BLaER1 (cell line): ENCODE results near the gene TBC1D16.

Source experiments
- H3K27ac ChIP-seq: shearing (Covaris generic); formaldehyde crosslinking; 2 replicates; pipeline ENCODE4 v1.8.1; 2022
- H3K27me3 ChIP-seq: shearing (Covaris generic); formaldehyde crosslinking; 2 replicates; pipeline ENCODE4 v1.8.1; 2022
- H3K36me3 ChIP-seq: shearing (Covaris generic); formaldehyde crosslinking; 2 replicates; pipeline ENCODE4 v1.8.1; 2022
- H3K4me1 ChIP-seq: shearing (Covaris generic); formaldehyde crosslinking; 2 replicates; pipeline ENCODE4 v1.8.1; 2022
- H3K4me2 ChIP-seq: shearing (Covaris generic); formaldehyde crosslinking; 2 replicates; pipeline ENCODE4 v1.8.1; 2022
- H3K4me3 ChIP-seq: shearing (Covaris generic); formaldehyde crosslinking; 2 replicates; pipeline ENCODE4 v1.8.1; 2022
- H3K9ac ChIP-seq: shearing (Covaris generic); formaldehyde crosslinking; 2 replicates; pipeline ENCODE4 v1.8.1; 2022
- H3K9me3 ChIP-seq: shearing (Covaris generic); formaldehyde crosslinking; 2 replicates; pipeline ENCODE4 v1.8.1; 2022
- H4K20me1 ChIP-seq: shearing (Covaris generic); formaldehyde crosslinking; 2 replicates; pipeline ENCODE4 v1.8.1; 2022
- Cebpa-rat ChIP-seq: shearing (Covaris generic); IDR thresholded peaks from 2 replicates; pipeline ENCODE4 v1.8.1; 2022

The TBC1D16 gene

GRCh38 chr17:79930062-79930876 lies 105.4 kb downstream of the TBC1D16 start:
- TF ChIP-seq Cebpa-rat = no peak
- Histone ChIP-seq H3K9ac (no peak overlapping the region), H3K27ac (no peak overlapping the region), H3K27me3 (peaks cover 50% of the 10 kb centered on the region), H3K4me1 (peaks cover 81% of the 10 kb centered on the region), H3K9me3 (no peaks in the 10 kb centered on the region), H3K4me2 (peak overlapping the region; percentile 73), H3K4me3 (peak overlapping the region; percentile 50; the same call in 1 of the 2 replicates), H3K36me3 (no peaks in the 10 kb centered on the region), H4K20me1 (peaks cover 21% of the 10 kb centered on the region)

- TF ChIP-seq Cebpa-rat = no peak
- H3K27ac ChIP-seq = no peak overlapping the region
- H3K9ac ChIP-seq = no peak overlapping the region
- H3K36me3 ChIP-seq = no peaks in the 10 kb centered on the region
- peaks cover 14% of the 10 kb centered on the region for H4K20me1 ChIP-seq
- H3K4me2 ChIP-seq = no peak overlapping the region; the same call in 1 of the 2 replicates
- H3K27me3 ChIP-seq = peaks cover 50% of the 10 kb centered on the region
- H3K9me3 ChIP-seq = no peaks in the 10 kb centered on the region
- H3K4me3 ChIP-seq = no peak overlapping the region
- peaks cover 76% of the 10 kb centered on the region for H3K4me1 ChIP-seq
Measured at GRCh38 chr17:79929257-79930061, 106.2 kb downstream of the TBC1D16 start.

- Histone ChIP-seq H4K20me1 (peaks cover 6% of the 10 kb centered on the region; the same call in 1 of the 2 replicates), H3K4me1 (peaks cover 68% of the 10 kb centered on the region), H3K27ac (no peak overlapping the region), H3K27me3 (peaks cover 48% of the 10 kb centered on the region), H3K4me2 (peak overlapping the region; percentile 58), H3K36me3 (no peaks in the 10 kb centered on the region), H3K9me3 (no peaks in the 10 kb centered on the region), H3K4me3 (0 out of 2 replicates have a peak overlapping the region, but pooled peaks have one; percentile 14), H3K9ac (no peak overlapping the region)
- TF ChIP-seq Cebpa-rat = no peak
Measured at GRCh38 chr17:79928502-79929256, 107.0 kb downstream of the TBC1D16 start.

- Histone ChIP-seq H3K27ac (no peak overlapping the region), H4K20me1 (no peaks in the 10 kb centered on the region; the same call in 1 of the 2 replicates), H3K36me3 (no peaks in the 10 kb centered on the region), H3K4me2 (peak overlapping the region; percentile 58), H3K4me1 (peaks cover 61% of the 10 kb centered on the region), H3K9ac (no peak overlapping the region), H3K4me3 (no peak overlapping the region), H3K27me3 (peaks cover 47% of the 10 kb centered on the region), H3K9me3 (no peaks in the 10 kb centered on the region)
- no peak for TF ChIP-seq Cebpa-rat
Measured at GRCh38 chr17:79927688-79928501, 107.8 kb downstream of the TBC1D16 start.

- H3K27ac ChIP-seq = no peak overlapping the region
- no peak for TF ChIP-seq Cebpa-rat
- H3K4me2 ChIP-seq = no peak overlapping the region
- peaks cover 56% of the 10 kb centered on the region for H3K4me1 ChIP-seq
- H3K9ac ChIP-seq = no peak overlapping the region
- no peak overlapping the region for H3K4me3 ChIP-seq
- peaks cover 45% of the 10 kb centered on the region for H3K27me3 ChIP-seq
- no peaks in the 10 kb centered on the region for H3K36me3 ChIP-seq
- no peaks in the 10 kb centered on the region for H3K9me3 ChIP-seq
- H4K20me1 ChIP-seq = no peaks in the 10 kb centered on the region; the same call in 1 of the 2 replicates
Measured at GRCh38 chr17:79927136-79927661, 108.5 kb downstream of the TBC1D16 start.

- no peak overlapping the region for H3K9ac ChIP-seq
- H4K20me1 ChIP-seq = no peaks in the 10 kb centered on the region; the same call in 1 of the 2 replicates
- no peaks in the 10 kb centered on the region for H3K36me3 ChIP-seq
- no peak for TF ChIP-seq Cebpa-rat
- H3K27ac ChIP-seq = no peak overlapping the region
- H3K9me3 ChIP-seq = no peaks in the 10 kb centered on the region
- H3K4me3 ChIP-seq = no peak overlapping the region
- peaks cover 45% of the 10 kb centered on the region for H3K27me3 ChIP-seq
- peak overlapping the region; percentile 24; the same call in 1 of the 2 replicates for H3K4me2 ChIP-seq
- peaks cover 55% of the 10 kb centered on the region for H3K4me1 ChIP-seq
Measured at GRCh38 chr17:79926605-79927135, 109.0 kb downstream of the TBC1D16 start.

- H3K4me3 ChIP-seq = no peak overlapping the region
- H3K9me3 ChIP-seq = no peaks in the 10 kb centered on the region
- H3K27me3 ChIP-seq = peaks cover 45% of the 10 kb centered on the region
- H3K4me1 ChIP-seq = peaks cover 54% of the 10 kb centered on the region
- H3K27ac ChIP-seq = no peak overlapping the region
- no peak for TF ChIP-seq Cebpa-rat
- H3K36me3 ChIP-seq = no peaks in the 10 kb centered on the region
- H3K4me2 ChIP-seq = peak overlapping the region; percentile 24; the same call in 1 of the 2 replicates
- no peak overlapping the region for H3K9ac ChIP-seq
- H4K20me1 ChIP-seq = no peaks in the 10 kb centered on the region; the same call in 1 of the 2 replicates
Measured at GRCh38 chr17:79926142-79926604, 109.5 kb downstream of the TBC1D16 start.

GRCh38 chr17:79925242-79925957 lies 110.3 kb downstream of the TBC1D16 start:
- peaks cover 43% of the 10 kb centered on the region for H3K27me3 ChIP-seq
- H3K27ac ChIP-seq = no peak overlapping the region
- peaks cover 53% of the 10 kb centered on the region for H3K4me1 ChIP-seq
- H3K4me2 ChIP-seq = peak overlapping the region; percentile 55
- TF ChIP-seq Cebpa-rat = no peak
- H3K36me3 ChIP-seq = no peaks in the 10 kb centered on the region
- 0 out of 2 replicates have a peak overlapping the region, but pooled peaks have one; percentile 0 for H3K9ac ChIP-seq
- no peaks in the 10 kb centered on the region; the same call in 1 of the 2 replicates for H4K20me1 ChIP-seq
- H3K4me3 ChIP-seq = no peak overlapping the region
- H3K9me3 ChIP-seq = no peaks in the 10 kb centered on the region
